NK-92 (cell line): Measurements from ENCODE around the gene COA6.
A peak's percentile ranks its signal among the peaks of the same experiment; 100 is the strongest.
"Not testable (repeated sequence)": the region's sequence is repeated elsewhere in the genome, so short reads cannot be mapped to it uniquely, and the experiment has no call there.

Experiments used
- DNase-seq: peaks from one replicate; lab custom pipeline; 2025; ENCODE audit not compliant: unreplicated experiment; lab: John Stamatoyannopoulos, UW

COA6 gene

GRCh38 chr1:234373064-234373958 is at the start of gene COA6:
Gene COA6, plus strand, starts transcription at chr1:234373456. Its CDS starts 11 bp downstream, at chr1:234373467.
- peak; percentile 65 for DNase-seq

GRCh38 chr1:234324821-234325220 is 48.4 kb upstream of the COA6 start:
- DNase-seq, result no peak

GRCh38 chr1:234325878-234326496 is 47.3 kb upstream of the COA6 start:
- DNase-seq, result no peak

GRCh38 chr1:234326497-234327366 is 46.5 kb upstream of the COA6 start:
- no peak for DNase-seq

- DNase-seq, result no peak
Measured at GRCh38 chr1:234327577-234328164, 45.6 kb upstream of the COA6 start.

GRCh38 chr1:234330843-234331215 is 42.4 kb upstream of the COA6 start:
- DNase-seq, result no peak

- DNase-seq, result no peak
Measured at GRCh38 chr1:234331507-234331906, 41.7 kb upstream of the COA6 start.

GRCh38 chr1:234336359-234336758 is 36.9 kb upstream of the COA6 start:
- DNase-seq, result no peak

GRCh38 chr1:234337233-234337632 is 36.0 kb upstream of the COA6 start:
- DNase-seq, result no peak

- no peak for DNase-seq
Measured at GRCh38 chr1:234340528-234340927, 32.7 kb upstream of the COA6 start.

GRCh38 chr1:234342774-234343173 is 30.5 kb upstream of the COA6 start:
- no peak for DNase-seq

- no peak for DNase-seq
Measured at GRCh38 chr1:234345237-234345636, 28.0 kb upstream of the COA6 start.

GRCh38 chr1:234348964-234349363 is 24.3 kb upstream of the COA6 start:
- no peak for DNase-seq

GRCh38 chr1:234355782-234356510 is 17.3 kb upstream of the COA6 start:
- DNase-seq, result no peak

- not testable (repeated sequence) for DNase-seq
Measured at GRCh38 chr1:234356615-234357269, 16.5 kb upstream of the COA6 start.

- DNase-seq, result no peak
Measured at GRCh38 chr1:234357831-234358230, 15.4 kb upstream of the COA6 start.

- DNase-seq, result no peak
Measured at GRCh38 chr1:234361102-234361603, 12.1 kb upstream of the COA6 start.

- no peak for DNase-seq
Measured at GRCh38 chr1:234362558-234362957, 10.7 kb upstream of the COA6 start.

GRCh38 chr1:234368320-234369032 is 4.8 kb upstream of the COA6 start:
- DNase-seq, result no peak
